Neural progenitor cell (in vitro differentiated cells): ENCODE measurements around the gene OR5A2. TPM values are rescaled to one million over a fixed set of nuclear protein-coding genes. Genes with fewer than 3 reads are reported as not detected.

Source experiments
- DNase-seq: peaks from one replicate; pipeline ENCODE4 v3.0.0-alpha.2; 2016; ENCODE audit warnings: low spot score
- H2AFZ ChIP-seq: fragments of 200-600 bp; sonication (generic); replicated peaks from 2 replicates; pipeline ENCODE4 v1.6.1; 2016; ENCODE audit warnings: antibody characterized with exemption
- H3F3A ChIP-seq: fragments of 200-600 bp; sonication (generic); 2 replicates; pipeline ENCODE4 v1.6.1; 2016; ENCODE audit warnings: antibody characterized with exemption, low read depth
- H3K27ac ChIP-seq: fragments of 200-600 bp; sonication (generic); 2 replicates; pipeline ENCODE4 v1.5.1; 2016; ENCODE audit warnings: mild to moderate bottlenecking
- H3K27me3 ChIP-seq: fragments of 200-600 bp; sonication (generic); 2 replicates; pipeline ENCODE4 v1.6.1; 2016; ENCODE audit warnings: mild to moderate bottlenecking, moderate library complexity
- H3K36me3 ChIP-seq: fragments of 200-600 bp; sonication (generic); 2 replicates; pipeline ENCODE4 v1.5.1; 2016
- H3K4me1 ChIP-seq: fragments of 200-600 bp; sonication (generic); 2 replicates; pipeline ENCODE4 v1.6.1; 2016; ENCODE audit warnings: mixed run types
- H3K4me2 ChIP-seq: fragments of 200-600 bp; sonication (generic); 2 replicates; pipeline ENCODE4 v1.6.1; 2016
- H3K4me3 ChIP-seq: fragments of 200-600 bp; sonication (generic); 2 replicates; pipeline ENCODE4 v1.5.1; 2016
- H3K79me2 ChIP-seq: fragments of 200-600 bp; sonication (generic); 2 replicates; pipeline ENCODE4 v1.6.1; 2016; ENCODE audit warnings: low read depth
- H3K9ac ChIP-seq: fragments of 200-600 bp; sonication (generic); 2 replicates; pipeline ENCODE4 v1.6.1; 2016
- H3K9me3 ChIP-seq: fragments of 200-600 bp; sonication (generic); 2 replicates; pipeline ENCODE4 v1.5.1; 2016; ENCODE audit warnings: low read depth
- H4K20me1 ChIP-seq: fragments of 200-600 bp; sonication (generic); 2 replicates; pipeline ENCODE4 v1.6.1; 2016; ENCODE audit warnings: low read depth
- H3K27ac Mint-ChIP-seq: 3 replicates; pipeline ENCODE4 v1.8.0; 2021; ENCODE audit warnings: mixed read lengths
- H3K27me3 Mint-ChIP-seq: 2 replicates; pipeline ENCODE4 v1.8.0; 2022; ENCODE audit warnings: low read depth, mild to moderate bottlenecking, inconsistent platforms, moderate library complexity, mixed read lengths; ENCODE audit not compliant: insufficient read depth
- H3K36me3 Mint-ChIP-seq: 3 replicates; pipeline ENCODE4 v1.8.0; 2021; ENCODE audit warnings: mixed read lengths
- H3K4me1 Mint-ChIP-seq: 3 replicates; pipeline ENCODE4 v1.8.0; 2021; ENCODE audit warnings: mixed read lengths
- H3K4me3 Mint-ChIP-seq: 3 replicates; pipeline ENCODE4 v1.8.0; 2021; ENCODE audit warnings: mild to moderate bottlenecking, moderate library complexity, mixed read lengths
- H3K9me3 Mint-ChIP-seq: 3 replicates; pipeline ENCODE4 v1.8.0; 2020; ENCODE audit warnings: mixed read lengths
- EZH2 ChIP-seq: fragments of 200-600 bp; sonication (generic); IDR thresholded peaks from 2 replicates; pipeline ENCODE4 v1.6.1; 2017; ENCODE audit warnings: antibody characterized with exemption, mild to moderate bottlenecking, moderate library complexity
- EZH2phosphoT487 ChIP-seq: fragments of 200-600 bp; sonication (generic); IDR thresholded peaks from 2 replicates; pipeline ENCODE4 v1.6.1; 2017; ENCODE audit warnings: antibody characterized with exemption
- total RNA-seq: library from RNA; depleted of rRNA; stranded (reverse); fragments of >200 nt; gene quantifications from 2 replicates; pipeline ENCODE4 v1.2.3, GENCODE V29; 2015; ENCODE audit warnings: low replicate concordance
- TF ChIP-seq, protein P1 (sequence below): fragments of 200-600 bp; sonication (generic); IDR thresholded peaks from 2 replicates; pipeline ENCODE4 v1.5.1; 2017; ENCODE audit warnings: antibody characterized with exemption, mild to moderate bottlenecking

Gene OR5A2
- total RNA-seq, 1 donor from 2014 or later = not detected

DNA sequence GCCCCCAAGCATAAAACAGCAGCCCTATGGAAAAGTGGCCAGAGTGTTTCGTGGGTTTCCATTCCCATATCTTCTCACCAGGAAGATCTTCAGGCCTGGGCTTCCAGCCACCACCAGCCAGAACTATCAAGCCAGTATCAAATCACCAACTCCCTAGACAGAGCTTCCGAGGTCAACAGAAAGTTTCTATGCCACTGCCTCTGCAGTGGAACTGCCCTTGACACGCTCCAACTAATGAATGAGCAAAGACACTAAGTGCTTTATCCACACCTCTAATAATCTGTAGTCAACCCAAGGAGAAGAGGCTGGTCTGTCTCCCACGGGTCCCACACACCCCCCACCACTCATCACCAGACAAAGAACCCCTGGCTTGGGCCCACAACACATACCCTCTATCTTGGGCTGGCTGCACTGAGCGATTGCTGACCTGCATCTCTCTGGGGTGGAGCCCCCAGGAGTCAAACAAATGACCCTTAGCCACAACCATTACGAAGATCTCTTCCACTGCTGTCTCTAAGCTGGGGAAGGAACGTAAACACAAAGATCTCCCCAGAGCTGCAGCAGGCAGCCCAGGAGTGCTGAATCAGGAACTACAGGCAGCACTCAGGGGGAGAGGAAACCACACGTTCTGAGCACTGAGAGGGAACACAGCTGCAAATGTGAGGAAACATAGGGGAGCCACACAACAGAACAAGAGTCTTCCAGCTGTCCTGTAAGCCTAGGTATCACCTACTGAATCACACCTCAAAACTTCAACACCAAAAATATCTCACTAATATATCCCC, 57.8 kb downstream of the OR5A2 start:
- DNase-seq = no peak
- H3K27ac Mint-ChIP-seq = no peak overlapping the region
- H4K20me1 ChIP-seq = no peaks in the 10 kb centered on the region
- H3K36me3 Mint-ChIP-seq = no peaks in the 10 kb centered on the region
- H2AFZ ChIP-seq = no peak overlapping the region
- H3K4me1 ChIP-seq = no peaks in the 10 kb centered on the region
- H3K79me2 ChIP-seq = no peaks in the 10 kb centered on the region
- no peak overlapping the region for H3K9ac ChIP-seq
- no peak overlapping the region for H3K4me2 ChIP-seq
- H3K36me3 ChIP-seq = no peaks in the 10 kb centered on the region
- peaks cover 16% of the 10 kb centered on the region for H3K9me3 Mint-ChIP-seq
- no peaks in the 10 kb centered on the region for H3K4me1 Mint-ChIP-seq
- peaks cover 5% of the 10 kb centered on the region for H3K9me3 ChIP-seq
- peaks cover 4% of the 10 kb centered on the region for H3K27me3 Mint-ChIP-seq
- no peaks in the 10 kb centered on the region for H3K27me3 ChIP-seq
- TF ChIP-seq, protein P1, sequence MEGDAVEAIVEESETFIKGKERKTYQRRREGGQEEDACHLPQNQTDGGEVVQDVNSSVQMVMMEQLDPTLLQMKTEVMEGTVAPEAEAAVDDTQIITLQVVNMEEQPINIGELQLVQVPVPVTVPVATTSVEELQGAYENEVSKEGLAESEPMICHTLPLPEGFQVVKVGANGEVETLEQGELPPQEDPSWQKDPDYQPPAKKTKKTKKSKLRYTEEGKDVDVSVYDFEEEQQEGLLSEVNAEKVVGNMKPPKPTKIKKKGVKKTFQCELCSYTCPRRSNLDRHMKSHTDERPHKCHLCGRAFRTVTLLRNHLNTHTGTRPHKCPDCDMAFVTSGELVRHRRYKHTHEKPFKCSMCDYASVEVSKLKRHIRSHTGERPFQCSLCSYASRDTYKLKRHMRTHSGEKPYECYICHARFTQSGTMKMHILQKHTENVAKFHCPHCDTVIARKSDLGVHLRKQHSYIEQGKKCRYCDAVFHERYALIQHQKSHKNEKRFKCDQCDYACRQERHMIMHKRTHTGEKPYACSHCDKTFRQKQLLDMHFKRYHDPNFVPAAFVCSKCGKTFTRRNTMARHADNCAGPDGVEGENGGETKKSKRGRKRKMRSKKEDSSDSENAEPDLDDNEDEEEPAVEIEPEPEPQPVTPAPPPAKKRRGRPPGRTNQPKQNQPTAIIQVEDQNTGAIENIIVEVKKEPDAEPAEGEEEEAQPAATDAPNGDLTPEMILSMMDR = no peak
- TF ChIP-seq EZH2 = no peak
- TF ChIP-seq EZH2phosphoT487 = no peak
- H3K4me3 Mint-ChIP-seq = no peak overlapping the region
- no peak overlapping the region for H3K4me3 ChIP-seq
- no peaks in the 10 kb centered on the region for H3F3A ChIP-seq
- no peak overlapping the region for H3K27ac ChIP-seq

Other genes with a start within 250 kb of the OR5A2 start
- gene MPEG1, start 213.5 kb downstream of the OR5A2 start, total RNA-seq = not detected in 2 replicates
- gene OR5AN1, start 67.5 kb downstream of the OR5A2 start, total RNA-seq = not detected in 2 replicates
- 0.02 and 0.06 TPM in 2 replicates for gene OR5A1, start 10.1 kb upstream of the OR5A2 start, total RNA-seq
- gene OR4D6, start 30.5 kb upstream of the OR5A2 start, total RNA-seq = not detected in 2 replicates
- gene OR4D10, start 46.9 kb upstream of the OR5A2 start, total RNA-seq = not detected in 2 replicates
- not detected in 2 replicates for gene OR4D11, start 77.2 kb upstream of the OR5A2 start, total RNA-seq
- not detected in 2 replicates for gene OR4D9, start 85.1 kb upstream of the OR5A2 start, total RNA-seq
- 20.1 and 22.7 TPM in 2 replicates for gene OSBP, start 189.4 kb upstream of the OR5A2 start, total RNA-seq
- 15.3 and 16.0 TPM in 2 replicates for gene PATL1, start 242.6 kb upstream of the OR5A2 start, total RNA-seq